ENCODE results near the gene HYAL2.

Gene HYAL2

DNA sequence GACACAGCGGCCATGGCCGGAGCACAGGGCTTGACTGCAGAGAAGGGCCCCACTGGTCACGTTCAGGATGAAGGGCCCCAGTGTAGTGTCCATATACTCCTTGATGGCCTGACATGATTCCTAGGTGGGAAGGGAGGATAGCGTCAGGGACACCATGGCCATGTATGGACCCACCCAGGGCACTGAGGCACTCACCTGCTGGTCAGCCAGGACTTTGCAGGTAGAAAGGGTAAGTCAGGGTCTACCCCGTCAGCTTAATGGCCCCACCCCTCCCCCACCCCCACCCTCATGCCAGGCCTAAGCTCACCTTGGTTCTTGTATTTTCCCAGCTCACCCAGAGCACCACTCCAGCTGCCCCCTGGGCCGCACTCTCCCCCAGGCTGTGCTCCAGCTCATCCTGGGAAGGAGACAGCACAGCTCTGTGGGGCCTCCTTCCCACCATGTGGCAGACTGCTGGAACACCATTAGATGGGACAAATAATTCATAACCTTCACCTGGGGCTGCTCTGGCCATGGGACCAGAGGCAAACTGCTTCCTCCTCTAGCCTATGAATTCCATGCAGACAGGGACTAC lies 21.8 kb downstream of the HYAL2 start:
- Histone ChIP-seq H3K27me3 (ENCODE audit: low read depth, low read length) (no peaks in the 10 kb centered on the region), H3K9me3 (ENCODE audit: control insufficient read depth in 1 of 2, low read length in 2 of 2) (no peaks in the 10 kb centered on the region), H3K4me1 (ENCODE audit: control insufficient read depth in 1 of 2, insufficient read depth in 2 of 2, low read length in 2 of 2) (peaks cover 17 to 28% of the 10 kb centered on the region in 2 donors), H3K27ac (ENCODE audit: low read length) (peak overlapping the region; percentile 89), H3K36me3 (ENCODE audit: control insufficient read depth in 1 of 2, insufficient read depth in 2 of 2, low read length in 2 of 2) (no peaks in the 10 kb centered on the region), H3K4me3 (ENCODE audit: low read depth in 1 of 2, low read length in 2 of 2) (peak overlapping the region; percentile 64 to 77)

DNA sequence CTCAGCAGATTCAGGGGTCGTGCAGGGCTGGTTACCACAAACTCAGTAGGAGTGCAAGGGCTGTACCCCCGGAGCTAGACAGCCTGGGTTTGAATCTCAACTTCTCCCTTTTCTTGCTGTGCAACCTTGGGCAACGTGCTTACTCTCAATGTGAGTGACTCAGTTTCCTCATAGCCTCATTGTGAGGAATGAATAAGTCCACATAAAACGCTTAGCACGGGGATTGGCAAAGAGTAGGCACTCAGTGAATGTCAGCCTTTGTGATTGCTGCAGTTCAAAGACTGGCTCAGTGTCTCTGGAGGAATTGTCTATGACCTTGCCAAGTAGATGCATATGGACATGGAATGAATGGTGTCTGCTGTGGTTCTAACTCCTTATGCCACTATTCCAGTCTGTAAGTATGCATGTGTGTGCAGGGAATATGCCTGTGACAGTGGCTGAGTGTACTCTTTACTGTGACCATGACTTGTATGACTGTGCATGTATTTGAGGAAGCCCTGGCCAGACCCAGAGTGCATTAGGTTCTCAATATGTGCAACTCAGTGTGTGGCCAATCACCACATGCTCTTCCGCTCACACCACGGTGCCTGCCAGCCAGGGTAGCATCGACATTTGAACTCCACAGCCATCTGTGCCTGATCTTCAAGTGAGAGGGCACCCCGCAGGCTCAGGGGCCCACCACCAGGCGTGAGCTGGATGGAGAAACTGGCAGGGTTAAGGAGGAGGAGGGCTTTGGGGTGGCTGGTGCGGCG lies 22.4 kb downstream of the HYAL2 start:
- Histone ChIP-seq H3K27ac (ENCODE audit: low read length) (peak overlapping the region; percentile 89), H3K9me3 (ENCODE audit: control insufficient read depth in 1 of 2, low read length in 2 of 2) (no peaks in the 10 kb centered on the region), H3K4me3 (ENCODE audit: low read depth in 1 of 2, low read length in 2 of 2) (peak overlapping the region; percentile 64 to 77), H3K36me3 (ENCODE audit: control insufficient read depth in 1 of 2, insufficient read depth in 2 of 2, low read length in 2 of 2) (no peaks in the 10 kb centered on the region), H3K4me1 (ENCODE audit: control insufficient read depth in 1 of 2, insufficient read depth in 2 of 2, low read length in 2 of 2) (peaks cover 17 to 28% of the 10 kb centered on the region in 2 donors), H3K27me3 (ENCODE audit: low read depth, low read length) (no peaks in the 10 kb centered on the region)

DNA sequence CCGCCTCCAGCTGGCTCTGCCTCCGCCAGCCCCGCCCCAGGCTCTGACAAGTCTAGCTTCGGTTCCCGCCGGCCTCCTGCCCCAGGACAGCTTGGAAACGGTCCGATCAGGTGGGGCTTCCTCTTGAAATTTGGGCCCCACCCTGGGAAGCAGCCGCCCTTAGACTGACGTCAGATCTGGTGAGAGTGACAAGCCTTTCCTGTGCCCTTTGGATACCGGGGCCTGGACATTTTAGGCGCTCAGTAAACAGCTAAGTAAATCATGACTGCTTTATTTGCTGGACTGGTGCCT lies 23.0 kb downstream of the HYAL2 start:
- H3K4me1 ChIP-seq (ENCODE audit: control insufficient read depth in 1 of 2, insufficient read depth in 2 of 2, low read length in 2 of 2) = peaks cover 17 to 28% of the 10 kb centered on the region in 2 donors
- H3K4me3 ChIP-seq (ENCODE audit: low read depth in 1 of 2, low read length in 2 of 2) = peak overlapping the region; percentile 64 to 77
- H3K9me3 ChIP-seq (ENCODE audit: control insufficient read depth in 1 of 2, low read length in 2 of 2) = no peaks in the 10 kb centered on the region
- no peaks in the 10 kb centered on the region for H3K27me3 ChIP-seq (ENCODE audit: low read depth, low read length)
- H3K36me3 ChIP-seq (ENCODE audit: control insufficient read depth in 1 of 2, insufficient read depth in 2 of 2, low read length in 2 of 2) = no peaks in the 10 kb centered on the region
- H3K27ac ChIP-seq (ENCODE audit: low read length) = peak overlapping the region; percentile 89

DNA sequence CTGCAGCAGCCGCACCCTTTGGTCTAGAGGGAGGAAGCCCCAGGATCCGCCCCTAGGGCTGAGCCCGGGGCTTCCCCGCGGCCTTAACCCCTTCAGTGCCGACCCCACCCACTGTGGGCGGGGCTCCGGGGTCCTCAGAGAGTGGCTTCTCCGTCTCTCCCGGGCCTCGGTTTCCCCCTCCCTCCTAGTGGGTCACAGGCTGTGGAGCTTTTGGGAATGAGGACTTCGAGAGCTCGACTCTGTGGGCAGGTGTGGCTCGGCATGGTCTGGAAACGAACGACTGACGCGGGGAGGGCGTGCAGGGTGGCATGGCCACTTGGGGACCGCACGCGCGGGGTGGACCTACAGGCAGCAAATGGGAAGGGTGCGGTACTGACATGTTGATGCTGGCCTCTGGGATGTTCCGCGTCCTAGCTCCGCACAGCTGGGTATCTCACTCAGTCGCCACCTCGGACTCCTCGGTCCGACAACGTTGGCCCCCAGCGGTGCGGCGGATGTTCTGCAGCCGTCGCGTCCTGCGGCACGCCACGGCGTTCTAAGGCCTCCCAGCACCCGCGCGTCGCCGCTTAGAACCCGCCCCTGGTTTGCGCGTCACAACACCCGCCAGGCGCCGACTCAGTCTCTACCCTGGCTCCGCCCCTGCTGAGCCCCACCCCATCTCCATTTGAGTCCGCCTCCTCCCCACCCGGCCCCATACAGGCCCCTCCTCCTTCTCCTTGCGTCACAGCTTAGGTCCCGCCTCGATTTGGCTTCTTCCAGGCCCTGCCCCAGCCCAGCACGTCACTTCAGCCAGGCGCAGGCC lies 23.5 kb downstream of the HYAL2 start, which contains the start of the genes HYAL3 and NAA80:
TSS of gene HYAL3 (minus strand) at position 570 of the 802 bp plus-strand sequence. CDS start 3,803 bp downstream, outside the sequence.
TSS of gene NAA80 (minus strand) at position 570 of the 802 bp plus-strand sequence. CDS start 1,942 bp downstream, outside the sequence.
- Histone ChIP-seq H3K9me3 (ENCODE audit: control insufficient read depth in 1 of 2, low read length in 2 of 2) (no peaks in the 10 kb centered on the region), H3K27me3 (ENCODE audit: low read depth, low read length) (no peaks in the 10 kb centered on the region), H3K4me3 (ENCODE audit: low read depth in 1 of 2, low read length in 2 of 2) (peak within 1 kb of the TSS; percentile 76 to 77), H3K27ac (ENCODE audit: low read length) (peak within 1 kb of the TSS; percentile 89), H3K36me3 (ENCODE audit: control insufficient read depth in 1 of 2, insufficient read depth in 2 of 2, low read length in 2 of 2) (no peaks in the 10 kb centered on the region), H3K4me1 (ENCODE audit: control insufficient read depth in 1 of 2, insufficient read depth in 2 of 2, low read length in 2 of 2) (peaks cover 17 to 28% of the 10 kb centered on the region in 2 donors)

DNA sequence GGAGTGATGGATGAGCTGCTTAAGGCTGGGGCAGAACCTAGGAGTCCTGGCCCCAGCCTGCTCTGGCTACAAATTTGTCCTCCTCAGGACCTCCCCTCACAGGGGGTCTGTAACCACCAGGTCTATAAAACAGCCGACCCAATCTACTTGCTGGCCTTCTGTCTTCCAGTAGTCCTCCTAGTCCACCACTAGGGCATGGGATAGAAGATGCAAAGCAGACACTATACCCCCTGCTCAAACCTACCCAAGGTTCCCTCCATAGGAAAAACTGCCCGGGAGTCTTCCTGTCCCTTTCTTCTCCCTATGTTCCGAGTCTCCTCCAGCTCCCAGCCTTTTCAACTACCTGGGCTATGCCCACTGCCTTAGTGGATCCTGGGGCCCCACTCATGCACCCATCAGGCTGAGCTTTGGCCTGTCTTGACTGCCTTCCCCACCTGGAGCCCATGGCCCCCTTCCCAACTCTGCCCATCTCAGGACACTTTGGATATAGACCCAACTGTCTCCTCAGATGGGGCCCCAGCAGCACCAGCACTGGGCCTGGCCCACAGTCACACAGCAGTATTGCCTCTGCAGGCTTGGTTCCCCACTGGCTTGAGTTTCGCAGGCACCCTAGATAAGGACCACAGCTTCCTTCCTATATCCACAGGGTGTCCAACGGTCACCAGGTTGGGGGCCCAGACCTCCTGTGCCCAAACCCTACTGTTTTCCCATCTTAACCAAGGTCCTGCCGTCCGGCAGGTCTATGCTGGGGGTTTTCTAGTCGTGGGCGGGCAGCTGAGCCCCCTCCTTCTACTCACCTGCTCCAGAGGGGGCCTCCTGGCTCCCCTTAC lies 24.4 kb downstream of the HYAL2 start:
- Histone ChIP-seq H3K4me1 (ENCODE audit: control insufficient read depth in 1 of 2, insufficient read depth in 2 of 2, low read length in 2 of 2) (peaks cover 17 to 32% of the 10 kb centered on the region in 2 donors), H3K4me3 (ENCODE audit: low read depth in 1 of 2, low read length in 2 of 2) (peak overlapping the region; percentile 76 to 77)

DNA sequence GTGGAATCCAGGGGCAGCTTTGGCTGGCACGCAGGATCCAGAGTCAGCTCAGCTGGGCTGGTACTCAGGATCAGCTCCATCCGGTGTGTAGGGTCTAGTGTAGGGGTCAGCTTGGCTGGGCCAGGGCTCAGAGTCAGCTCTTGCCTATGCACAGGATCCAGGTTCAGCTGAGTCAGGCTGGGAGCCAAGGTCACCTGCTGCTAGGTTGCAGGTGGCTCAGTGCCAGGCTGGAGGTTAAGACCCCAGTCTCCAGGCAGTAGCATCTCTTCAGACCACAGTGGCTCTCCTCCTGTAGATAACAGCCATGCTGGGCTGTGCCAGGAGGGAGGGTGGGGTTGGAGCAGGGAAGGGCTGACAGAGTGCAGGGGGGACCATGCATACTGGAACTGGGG lies 25.2 kb downstream of the HYAL2 start:
- Histone ChIP-seq H3K4me3 (ENCODE audit: low read depth in 1 of 2, low read length in 2 of 2) (no peak overlapping the region), H3K36me3 (ENCODE audit: control insufficient read depth in 1 of 2, insufficient read depth in 2 of 2, low read length in 2 of 2) (no peaks in the 10 kb centered on the region), H3K4me1 (ENCODE audit: control insufficient read depth in 1 of 2, insufficient read depth in 2 of 2, low read length in 2 of 2) (peaks cover 22 to 38% of the 10 kb centered on the region in 2 donors), H3K27me3 (ENCODE audit: low read depth, low read length) (no peaks in the 10 kb centered on the region), H3K9me3 (ENCODE audit: control insufficient read depth in 1 of 2, low read length in 2 of 2) (no peaks in the 10 kb centered on the region), H3K27ac (ENCODE audit: low read length) (no peak overlapping the region)

More for the DNA sequence above, 24.4 kb downstream of the HYAL2 start:
- Histone ChIP-seq H3K27me3 (ENCODE audit: low read depth, low read length) (no peaks in the 10 kb centered on the region), H3K9me3 (ENCODE audit: control insufficient read depth in 1 of 2, low read length in 2 of 2) (no peaks in the 10 kb centered on the region), H3K36me3 (ENCODE audit: control insufficient read depth in 1 of 2, insufficient read depth in 2 of 2, low read length in 2 of 2) (no peaks in the 10 kb centered on the region), H3K27ac (ENCODE audit: low read length) (peak overlapping the region; percentile 88)

DNA sequence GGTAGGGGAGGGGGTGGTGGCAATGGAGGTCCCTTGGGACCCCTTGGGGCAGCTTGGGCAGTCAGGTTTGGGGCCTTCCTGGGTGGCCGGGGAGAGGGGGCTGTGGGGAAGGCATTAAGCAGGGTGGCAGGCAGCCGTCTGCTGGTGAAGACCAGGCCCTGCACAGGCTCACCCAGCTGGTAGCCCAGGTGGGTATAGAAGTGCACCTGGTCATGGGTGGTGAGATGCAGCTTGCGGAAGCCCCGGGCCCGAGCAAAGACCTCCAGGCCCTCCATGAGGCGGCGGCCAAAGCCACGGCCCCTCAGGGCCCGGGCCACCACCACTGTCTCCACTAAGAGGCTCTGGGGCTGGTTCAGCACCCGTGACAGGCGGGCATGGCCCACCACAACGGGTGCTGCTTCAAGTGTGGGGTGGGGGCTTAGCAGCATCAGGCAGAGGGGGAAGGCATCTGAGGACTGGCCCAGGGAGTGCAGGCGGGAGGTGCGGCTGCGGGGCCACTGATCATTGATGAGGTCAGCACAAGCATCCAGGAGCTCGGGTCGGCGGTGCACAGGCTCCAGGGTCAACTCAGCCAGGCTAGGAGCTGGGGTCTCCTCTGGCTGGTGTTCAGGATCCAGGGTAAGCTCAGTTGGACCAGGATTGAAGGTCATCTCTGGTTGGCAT lies 25.7 kb downstream of the HYAL2 start:
- Histone ChIP-seq H3K4me3 (ENCODE audit: low read depth in 1 of 2, low read length in 2 of 2) (no peak overlapping the region), H3K9me3 (ENCODE audit: control insufficient read depth in 1 of 2, low read length in 2 of 2) (no peaks in the 10 kb centered on the region), H3K36me3 (ENCODE audit: control insufficient read depth in 1 of 2, insufficient read depth in 2 of 2, low read length in 2 of 2) (no peaks in the 10 kb centered on the region), H3K27me3 (ENCODE audit: low read depth, low read length) (no peaks in the 10 kb centered on the region), H3K4me1 (ENCODE audit: control insufficient read depth in 1 of 2, insufficient read depth in 2 of 2, low read length in 2 of 2) (peaks cover 22 to 38% of the 10 kb centered on the region in 2 donors), H3K27ac (ENCODE audit: low read length) (no peak overlapping the region)

DNA sequence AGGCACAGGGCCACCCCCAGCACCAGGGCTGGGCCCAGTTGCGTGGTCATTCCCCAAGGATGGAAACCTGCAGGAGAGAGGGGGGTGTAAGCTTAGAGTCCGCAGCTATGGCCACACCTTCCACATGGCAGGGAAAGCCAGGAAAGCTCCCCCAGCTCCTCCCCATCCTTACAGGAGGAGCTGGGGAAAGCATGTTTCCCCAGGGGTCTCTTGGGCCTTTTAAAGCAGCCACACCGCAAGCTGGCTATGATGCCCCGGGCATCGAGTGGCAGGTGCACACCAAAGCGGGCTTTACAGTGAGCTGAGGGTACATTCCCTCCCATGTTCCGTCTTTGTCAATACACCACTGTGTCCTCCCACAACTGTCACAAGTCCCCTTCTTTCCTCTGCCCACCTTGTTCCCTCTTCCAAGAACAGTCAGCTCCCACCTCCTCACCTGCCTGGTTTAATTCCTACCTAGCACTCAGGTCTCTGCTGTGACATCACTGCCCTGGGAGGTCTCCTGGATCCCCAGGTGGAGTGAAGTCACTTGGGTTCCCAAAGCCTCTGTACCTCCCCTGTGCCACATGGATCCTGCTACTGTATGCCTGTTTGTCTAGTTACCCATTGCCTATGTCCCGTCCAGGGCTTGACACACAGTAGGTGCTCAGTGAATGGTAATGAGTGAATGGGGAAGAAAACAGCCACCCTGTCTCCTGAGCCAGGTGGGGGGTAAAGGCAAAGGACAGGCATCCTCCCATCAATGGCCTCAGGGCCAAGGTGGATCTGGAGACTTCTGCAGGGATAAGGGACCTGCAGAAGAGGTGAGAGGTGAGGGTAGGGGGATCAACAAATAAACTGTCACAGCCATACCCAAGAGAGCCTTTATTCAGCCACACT lies 26.8 kb downstream of the HYAL2 start:
- Histone ChIP-seq H3K27ac (ENCODE audit: low read length) (no peak overlapping the region), H3K4me1 (ENCODE audit: control insufficient read depth in 1 of 2, insufficient read depth in 2 of 2, low read length in 2 of 2) (peaks cover 19 to 44% of the 10 kb centered on the region in 2 donors), H3K36me3 (ENCODE audit: control insufficient read depth in 1 of 2, insufficient read depth in 2 of 2, low read length in 2 of 2) (no peaks in the 10 kb centered on the region), H3K9me3 (ENCODE audit: control insufficient read depth in 1 of 2, low read length in 2 of 2) (no peaks in the 10 kb centered on the region), H3K27me3 (ENCODE audit: low read depth, low read length) (no peaks in the 10 kb centered on the region), H3K4me3 (ENCODE audit: low read depth in 1 of 2, low read length in 2 of 2) (no peak overlapping the region)

DNA sequence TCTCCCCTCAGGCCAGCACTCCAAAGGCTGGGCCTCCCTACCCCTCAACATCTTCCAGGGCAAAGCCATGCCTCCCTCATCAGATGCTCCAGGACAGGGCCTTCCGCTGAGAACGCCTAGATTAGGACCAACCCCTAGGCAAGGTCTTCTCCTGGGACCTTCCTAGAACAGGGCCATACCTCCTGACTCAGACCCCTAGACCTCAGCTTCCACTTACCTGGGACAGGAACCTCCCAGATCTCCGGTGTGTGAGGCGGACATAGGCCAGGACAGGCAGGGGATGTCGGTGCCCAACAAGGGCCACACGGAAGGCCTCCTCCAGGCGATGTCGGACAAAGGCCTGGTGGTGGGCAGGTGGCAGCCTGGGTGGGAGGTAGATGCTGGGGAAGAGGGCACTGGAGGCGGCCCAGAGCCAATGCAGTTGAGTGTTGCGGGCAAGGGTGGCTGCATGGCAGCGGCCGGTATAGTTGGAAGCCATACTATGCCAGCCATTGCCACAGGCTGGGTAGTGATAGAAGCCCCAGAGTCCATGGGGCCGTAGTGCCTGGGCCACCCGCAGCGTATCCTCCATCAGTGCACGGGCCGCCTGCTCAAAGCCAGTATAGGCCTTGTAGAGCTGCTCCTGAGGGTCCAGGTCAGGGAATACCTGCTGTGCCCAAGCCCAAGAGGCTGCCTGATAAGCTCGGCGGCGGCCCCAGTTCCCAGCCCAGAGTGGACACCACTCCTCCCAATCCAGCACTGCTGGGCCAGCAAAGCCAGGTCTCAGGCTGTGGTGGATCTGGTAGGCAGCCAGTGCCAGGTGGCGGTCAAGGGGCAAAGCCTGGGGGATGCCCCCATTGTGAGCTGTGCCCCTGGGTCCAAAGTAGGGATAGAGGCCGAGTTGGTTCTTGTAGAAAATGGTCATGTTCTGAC lies 27.8 kb downstream of the HYAL2 start:
- H3K36me3 ChIP-seq (ENCODE audit: control insufficient read depth in 1 of 2, insufficient read depth in 2 of 2, low read length in 2 of 2) = peaks cover 3 to 8% of the 10 kb centered on the region in 2 donors
- no peak overlapping the region for H3K4me3 ChIP-seq (ENCODE audit: low read depth in 1 of 2, low read length in 2 of 2)
- peaks cover 11 to 37% of the 10 kb centered on the region in 2 donors for H3K4me1 ChIP-seq (ENCODE audit: control insufficient read depth in 1 of 2, insufficient read depth in 2 of 2, low read length in 2 of 2)
- no peak overlapping the region for H3K27ac ChIP-seq (ENCODE audit: low read length)
- H3K27me3 ChIP-seq (ENCODE audit: low read depth, low read length) = no peaks in the 10 kb centered on the region
- H3K9me3 ChIP-seq (ENCODE audit: control insufficient read depth in 1 of 2, low read length in 2 of 2) = no peaks in the 10 kb centered on the region

Measured in muscle layer of duodenum (tissue), 2 donors.